ENCODE measurements around the gene LOXL1.

DNA sequence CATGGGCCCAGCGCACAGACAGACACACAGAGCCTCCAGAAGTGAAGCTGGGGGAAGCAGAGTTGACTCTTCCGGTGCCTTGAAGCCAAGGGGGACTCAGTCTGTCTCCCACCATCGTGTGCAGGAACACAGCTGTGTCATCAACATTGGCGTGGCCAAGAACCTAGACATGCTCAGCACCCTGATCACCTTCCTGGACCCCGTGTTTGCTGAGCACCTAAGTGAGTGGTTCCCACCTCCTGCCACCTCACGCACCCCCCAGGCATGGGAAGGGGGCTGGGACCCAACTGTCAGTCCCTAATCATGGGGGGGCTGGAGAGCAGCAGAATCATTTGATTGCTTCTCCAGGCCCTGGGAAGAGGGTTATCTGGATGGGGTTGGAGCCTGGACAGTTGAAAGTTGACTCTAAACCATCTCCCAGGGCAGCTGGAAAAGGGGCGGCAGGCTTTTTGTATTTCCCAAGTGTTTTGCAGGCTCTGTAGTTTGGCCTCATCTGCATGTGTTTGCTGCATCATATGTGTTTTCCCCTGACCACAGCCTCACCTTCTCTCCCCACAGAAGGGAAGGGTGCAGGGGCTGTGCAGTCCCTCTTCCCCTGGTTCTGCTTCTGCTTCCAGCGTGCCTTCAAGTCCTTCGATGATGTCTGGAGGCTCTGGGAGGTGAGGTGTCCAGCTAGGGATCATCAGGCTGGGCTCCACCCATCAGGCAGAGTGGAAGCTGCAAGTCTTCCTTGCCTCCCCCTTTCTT is 40.1 kb upstream of the LOXL1 start:
- no peak for TF ChIP-seq STAT5B (CRISPR knock-in tag; IDR thresholded peaks at IDR 0.05)
- no peak for TF ChIP-seq MXI1 (IDR thresholded peaks at IDR 0.05; ENCODE audit: borderline replicate concordance, low read depth, low read length)
- no peak for TF ChIP-seq CBX5 (CRISPR knock-in tag; IDR thresholded peaks at IDR 0.05; ENCODE audit: borderline replicate concordance)
- no peak for TF ChIP-seq ZNF615 (CRISPR knock-in tag; IDR thresholded peaks at IDR 0.05; ENCODE audit: borderline replicate concordance)
- TF ChIP-seq, protein P1, sequence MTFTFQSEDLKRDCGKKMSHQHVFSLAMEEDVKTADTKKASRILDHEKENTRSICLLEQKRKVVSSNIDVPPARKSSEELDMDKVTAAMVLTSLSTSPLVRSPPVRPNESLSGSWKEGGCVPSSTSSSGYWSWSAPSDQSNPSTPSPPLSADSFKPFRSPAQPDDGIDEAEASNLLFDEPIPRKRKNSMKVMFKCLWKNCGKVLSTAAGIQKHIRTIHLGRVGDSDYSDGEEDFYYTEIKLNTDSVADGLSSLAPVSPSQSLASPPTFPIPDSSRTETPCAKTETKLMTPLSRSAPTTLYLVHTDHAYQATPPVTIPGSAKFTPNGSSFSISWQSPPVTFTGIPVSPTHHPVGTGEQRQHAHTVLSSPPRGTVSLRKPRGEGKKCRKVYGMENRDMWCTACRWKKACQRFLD (CRISPR knock-in tag; IDR thresholded peaks at IDR 0.05; ENCODE audit: borderline replicate concordance): no peak
- TF ChIP-seq POLR2A (IDR thresholded peaks at IDR 0.05; ENCODE audit: insufficient read depth in 1 of 2, low read depth in 2 of 2, low read length in 2 of 2): no peak
- TF ChIP-seq, protein P2, sequence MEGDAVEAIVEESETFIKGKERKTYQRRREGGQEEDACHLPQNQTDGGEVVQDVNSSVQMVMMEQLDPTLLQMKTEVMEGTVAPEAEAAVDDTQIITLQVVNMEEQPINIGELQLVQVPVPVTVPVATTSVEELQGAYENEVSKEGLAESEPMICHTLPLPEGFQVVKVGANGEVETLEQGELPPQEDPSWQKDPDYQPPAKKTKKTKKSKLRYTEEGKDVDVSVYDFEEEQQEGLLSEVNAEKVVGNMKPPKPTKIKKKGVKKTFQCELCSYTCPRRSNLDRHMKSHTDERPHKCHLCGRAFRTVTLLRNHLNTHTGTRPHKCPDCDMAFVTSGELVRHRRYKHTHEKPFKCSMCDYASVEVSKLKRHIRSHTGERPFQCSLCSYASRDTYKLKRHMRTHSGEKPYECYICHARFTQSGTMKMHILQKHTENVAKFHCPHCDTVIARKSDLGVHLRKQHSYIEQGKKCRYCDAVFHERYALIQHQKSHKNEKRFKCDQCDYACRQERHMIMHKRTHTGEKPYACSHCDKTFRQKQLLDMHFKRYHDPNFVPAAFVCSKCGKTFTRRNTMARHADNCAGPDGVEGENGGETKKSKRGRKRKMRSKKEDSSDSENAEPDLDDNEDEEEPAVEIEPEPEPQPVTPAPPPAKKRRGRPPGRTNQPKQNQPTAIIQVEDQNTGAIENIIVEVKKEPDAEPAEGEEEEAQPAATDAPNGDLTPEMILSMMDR (CRISPR knock-in tag; IDR thresholded peaks at IDR 0.05): no peak
- TF ChIP-seq NBN (conservative IDR thresholded peaks at IDR 0.05): no peak
- no peak for TF ChIP-seq HES4 (CRISPR knock-in tag; IDR thresholded peaks at IDR 0.05; ENCODE audit: borderline replicate concordance)
- no peak for TF ChIP-seq KDM5A (IDR thresholded peaks at IDR 0.05; ENCODE audit: borderline replicate concordance, low read length)
- TF ChIP-seq, protein P3, sequence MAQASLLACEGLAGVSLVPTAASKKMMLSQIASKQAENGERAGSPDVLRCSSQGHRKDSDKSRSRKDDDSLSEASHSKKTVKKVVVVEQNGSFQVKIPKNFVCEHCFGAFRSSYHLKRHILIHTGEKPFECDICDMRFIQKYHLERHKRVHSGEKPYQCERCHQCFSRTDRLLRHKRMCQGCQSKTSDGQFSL (CRISPR knock-in tag; IDR thresholded peaks at IDR 0.05): no peak
